Panc1 (cell line): ENCODE measurements around the gene DRC3. TPM values are rescaled to one million over a fixed set of nuclear protein-coding genes. Genes with fewer than 3 reads are reported as not detected.

Experiments used
- ATAC-seq: fragments of 200-7000 bp; cut with Tn5 transposase; 2 replicates; pipeline ENCODE4 v1.9.1; 2020; ENCODE audit warnings: mild to moderate bottlenecking, moderate library complexity
- BruUV-seq: library from RNA; stranded (reverse); fragments of 400-500 nt; replicated peaks from 2 replicates; lab custom pipeline; 2021; lab: Mats Ljungman, UMichigan
- CTCF ChIA-PET: fragments of 300-600 bp; sonication (Branson Sonifier 250); formaldehyde crosslinking; loops from one replicate; lab custom pipeline; 2022; ENCODE audit warnings: antibody characterized with exemption; lab: Charles Lee
- POLR2A ChIA-PET: fragments of 300-600 bp; sonication (Branson Sonifier 250); formaldehyde crosslinking; loops from one replicate; lab custom pipeline; 2022; ENCODE audit warnings: antibody characterized with exemption; lab: Charles Lee
- DNase-seq: peaks from one replicate; pipeline ENCODE4 v3.0.0-alpha.2; 2010; ENCODE audit warnings: low read depth, low spot score
- H3K27ac ChIP-seq: 2 replicates; pipeline ENCODE4 v1.5.1; 2011; ENCODE audit warnings: mild to moderate bottlenecking, low read length, inconsistent platforms
- H3K27me3 ChIP-seq: fragments of 200-500 bp; sonication (Bioruptor generic); 2 replicates; pipeline ENCODE4 v1.6.0; 2014; ENCODE audit warnings: low read length, inconsistent platforms; ENCODE audit not compliant: control insufficient read depth, insufficient read depth
- H3K36me3 ChIP-seq: fragments of 200-500 bp; sonication (Bioruptor generic); 2 replicates; pipeline ENCODE4 v1.5.1; 2014; ENCODE audit warnings: inconsistent platforms, mild to moderate bottlenecking, low read length, moderate library complexity; ENCODE audit not compliant: control insufficient read depth, insufficient read depth
- H3K4me1 ChIP-seq: 2 replicates; pipeline ENCODE4 v1.5.1; 2011; ENCODE audit warnings: inconsistent platforms, mild to moderate bottlenecking, low read length, moderate library complexity; ENCODE audit not compliant: control insufficient read depth, insufficient read depth
- H3K4me3 ChIP-seq, 2 experiments: 2 replicates each; pipeline ENCODE4 v1.5.1; 2011 to 2012; ENCODE audit warnings: low read depth in 2 of 2, low read length in 2 of 2, mild to moderate bottlenecking in 2 of 2, inconsistent platforms in 1 of 2, moderate library complexity in 1 of 2
- H3K9me3 ChIP-seq: fragments of 200-500 bp; sonication (Bioruptor generic); 2 replicates; pipeline ENCODE4 v1.5.1; 2014; ENCODE audit warnings: low read depth, mild to moderate bottlenecking, inconsistent platforms, low read length, moderate library complexity; ENCODE audit not compliant: control insufficient read depth, insufficient read depth
- POLR2AphosphoS5 ChIP-seq: IDR thresholded peaks from 2 replicates; pipeline ENCODE4 v1.6.1; 2012; ENCODE audit warnings: mild to moderate bottlenecking, low read depth, low read length, moderate library complexity
- REST ChIP-seq, 2 experiments: IDR thresholded peaks; 2 replicates each; pipeline ENCODE4 v1.6.1; 2011 to 2012; ENCODE audit warnings: low read depth in 2 of 2, control low read depth in 1 of 2, low read length in 1 of 2, mild to moderate bottlenecking in 1 of 2, moderate library complexity in 1 of 2; ENCODE audit not compliant: insufficient read depth in 1 of 2
- SIN3A ChIP-seq: IDR thresholded peaks from 2 replicates; pipeline ENCODE4 v1.6.1; 2012; ENCODE audit warnings: low read depth, mild to moderate bottlenecking, low read length, moderate library complexity, borderline replicate concordance; ENCODE audit not compliant: insufficient read depth
- TCF7L2 ChIP-seq: IDR thresholded peaks from 2 replicates; pipeline ENCODE4 v1.6.1; 2011; ENCODE audit warnings: mild to moderate bottlenecking, low read depth, low read length, inconsistent platforms
- in situ Hi-C: cut with HindIII; loops from 2 replicates; pipeline ENCODE4 v1.10.0; 2016; ENCODE audit warnings: low sequenced_read_pairs, low pct_unique_long_range_greater_than_20kb
- intact Hi-C: fragments of 100-400 bp; cut with micrococcal nuclease; formaldehyde crosslinking; loops from one replicate; pipeline ENCODE4 v1.10.0; 2022; ENCODE audit not compliant: unreplicated experiment
- total RNA-seq: library from RNA; stranded (reverse); gene quantifications from one replicate; pipeline ENCODE4 v1.2.1, GENCODE V29; 2021; ENCODE audit not compliant: unreplicated experiment
- TF ChIP-seq, protein P1 (sequence below): fragments of 450-650 bp; IDR thresholded peaks from 2 replicates; pipeline ENCODE4 v1.5.1; 2017; ENCODE audit warnings: mild to moderate bottlenecking

The DRC3 gene
- total RNA-seq, 1 experiment from 2014 or later, result 3.6 TPM

- in situ Hi-C loops, result no loop called here
- POLR2A ChIA-PET, result no interaction called here
- ATAC-seq (no peak), DNase-seq (no peak)
- Histone ChIP-seq H3K9me3 (no peaks in the 10 kb centered on the region), H3K27ac (no peak overlapping the region), H3K27me3 (no peaks in the 10 kb centered on the region), H3K4me3 (no peak overlapping the region), H3K36me3 (no peaks in the 10 kb centered on the region), H3K4me1 (peaks cover 5% of the 10 kb centered on the region)
- CTCF ChIA-PET, result no interaction called here
- intact Hi-C loops, result no loop called here
- no TSS peak for BruUV-seq
- TF ChIP-seq SIN3A, result no peak
- TF ChIP-seq REST (IDR thresholded peaks at IDR 0.05; ENCODE audit: insufficient read depth in 1 of 2, low read depth in 2 of 2, low read length in 1 of 2), result no peak
- no peak for TF ChIP-seq POLR2AphosphoS5
- no peak for TF ChIP-seq TCF7L2
- TF ChIP-seq, protein P1, sequence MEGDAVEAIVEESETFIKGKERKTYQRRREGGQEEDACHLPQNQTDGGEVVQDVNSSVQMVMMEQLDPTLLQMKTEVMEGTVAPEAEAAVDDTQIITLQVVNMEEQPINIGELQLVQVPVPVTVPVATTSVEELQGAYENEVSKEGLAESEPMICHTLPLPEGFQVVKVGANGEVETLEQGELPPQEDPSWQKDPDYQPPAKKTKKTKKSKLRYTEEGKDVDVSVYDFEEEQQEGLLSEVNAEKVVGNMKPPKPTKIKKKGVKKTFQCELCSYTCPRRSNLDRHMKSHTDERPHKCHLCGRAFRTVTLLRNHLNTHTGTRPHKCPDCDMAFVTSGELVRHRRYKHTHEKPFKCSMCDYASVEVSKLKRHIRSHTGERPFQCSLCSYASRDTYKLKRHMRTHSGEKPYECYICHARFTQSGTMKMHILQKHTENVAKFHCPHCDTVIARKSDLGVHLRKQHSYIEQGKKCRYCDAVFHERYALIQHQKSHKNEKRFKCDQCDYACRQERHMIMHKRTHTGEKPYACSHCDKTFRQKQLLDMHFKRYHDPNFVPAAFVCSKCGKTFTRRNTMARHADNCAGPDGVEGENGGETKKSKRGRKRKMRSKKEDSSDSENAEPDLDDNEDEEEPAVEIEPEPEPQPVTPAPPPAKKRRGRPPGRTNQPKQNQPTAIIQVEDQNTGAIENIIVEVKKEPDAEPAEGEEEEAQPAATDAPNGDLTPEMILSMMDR, result no peak
Measured at GRCh38 chr17:17981330-17981729, 8.7 kb downstream of the DRC3 start.

DNA sequence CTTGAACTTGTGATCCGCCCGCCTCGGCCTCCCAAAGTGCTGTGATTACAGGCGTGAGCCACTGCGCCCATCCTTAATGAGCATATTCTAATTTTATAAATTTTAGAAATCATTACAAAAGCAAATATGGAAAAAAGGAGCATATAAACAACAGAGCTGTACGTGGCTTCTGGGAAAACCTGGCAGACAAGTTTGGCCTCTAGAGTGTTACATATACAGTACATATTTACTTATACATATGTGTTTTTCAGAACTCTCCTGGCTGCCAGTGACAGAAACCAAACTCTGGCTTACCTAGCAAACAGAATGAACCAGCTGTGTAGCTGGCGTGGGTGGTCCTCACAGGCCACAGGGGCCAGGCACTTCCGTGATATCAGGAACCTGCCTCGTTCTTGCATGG is 10.1 kb downstream of the DRC3 start:
- intact Hi-C loops (no loop called here), in situ Hi-C loops (no loop called here)
- no peak for ATAC-seq
- ChIA-PET CTCF (no interaction called here), POLR2A (interaction anchor here (0.7 kb wide), 1 partner anchor 31 kb away, joined by 11 read pairs; no protein-coding TSS in a partner anchor)
- no peaks in the 10 kb centered on the region for H3K27me3 ChIP-seq
- H3K4me1 ChIP-seq, result peaks cover 5% of the 10 kb centered on the region
- TF ChIP-seq REST (IDR thresholded peaks at IDR 0.05; ENCODE audit: insufficient read depth in 1 of 2, low read depth in 2 of 2, low read length in 1 of 2) (no peak), SIN3A (no peak)
- TF ChIP-seq, protein P1, result no peak
- H3K9me3 ChIP-seq, result no peaks in the 10 kb centered on the region
- DNase-seq, result no peak
- no peaks in the 10 kb centered on the region for H3K36me3 ChIP-seq
- BruUV-seq, result no TSS peak
- H3K27ac ChIP-seq, result no peak overlapping the region
- no peak overlapping the region for H3K4me3 ChIP-seq
